Endodermal cell (in vitro differentiated cells): ENCODE measurements around the gene WRAP73. TPM values are rescaled to one million over a fixed set of nuclear protein-coding genes. Genes with fewer than 3 reads are reported as not detected.
A peak's percentile ranks its signal among the peaks of the same experiment; 100 is the strongest.

Source experiments
- DNase-seq: peaks from one replicate; pipeline ENCODE4 v3.0.0-alpha.2; 2017
- H3K27ac ChIP-seq: 2 replicates; pipeline ENCODE4 v1.5.1; 2013; ENCODE audit warnings: mild to moderate bottlenecking, low read depth, low read length, moderate library complexity
- H3K27me3 ChIP-seq: 2 replicates; pipeline ENCODE4 v1.6.1; 2013; ENCODE audit warnings: mild to moderate bottlenecking, low read length, moderate library complexity; ENCODE audit not compliant: insufficient read depth, control insufficient read depth, poor library complexity, severe bottlenecking
- H3K36me3 ChIP-seq: 2 replicates; pipeline ENCODE4 v1.7.0; 2013; ENCODE audit warnings: mild to moderate bottlenecking, low read length, moderate library complexity; ENCODE audit not compliant: control insufficient read depth, insufficient read depth
- H3K4me1 ChIP-seq: one replicate; pipeline ENCODE4 v1.7.0; 2013; ENCODE audit warnings: low read length; ENCODE audit not compliant: control insufficient read depth, insufficient read depth
- H3K4me3 ChIP-seq: 2 replicates; pipeline ENCODE4 v1.5.1; 2013; ENCODE audit warnings: mild to moderate bottlenecking, low read length, moderate library complexity
- H3K9ac ChIP-seq: 2 replicates; pipeline ENCODE4 v1.6.1; 2013; ENCODE audit warnings: mild to moderate bottlenecking, low read length, moderate library complexity; ENCODE audit not compliant: poor library complexity, severe bottlenecking; ENCODE audit errors: extremely low read depth
- H3K9me3 ChIP-seq: 2 replicates; pipeline ENCODE4 v1.6.1; 2013; ENCODE audit warnings: mild to moderate bottlenecking, low read length, moderate library complexity; ENCODE audit not compliant: control insufficient read depth
- H3K27ac Mint-ChIP-seq: 2 replicates; pipeline ENCODE4 v1.8.0; 2020; ENCODE audit warnings: mixed read lengths
- H3K27me3 Mint-ChIP-seq: 2 replicates; pipeline ENCODE4 v1.8.0; 2021; ENCODE audit warnings: mild to moderate bottlenecking, mixed read lengths; ENCODE audit not compliant: insufficient read depth
- H3K36me3 Mint-ChIP-seq: 2 replicates; pipeline ENCODE4 v1.8.0; 2020; ENCODE audit warnings: low read depth, mixed read lengths
- H3K4me1 Mint-ChIP-seq: 2 replicates; pipeline ENCODE4 v1.8.0; 2020; ENCODE audit warnings: mixed read lengths
- H3K4me3 Mint-ChIP-seq: 2 replicates; pipeline ENCODE4 v1.8.0; 2020; ENCODE audit warnings: mild to moderate bottlenecking, moderate library complexity, mixed read lengths
- H3K9me3 Mint-ChIP-seq: 2 replicates; pipeline ENCODE4 v1.8.0; 2020; ENCODE audit warnings: mild to moderate bottlenecking, mixed read lengths
- WGBS, 2 experiments: methylation state at CpG; one replicate each; pipeline versions ENCODE4 v1.1.5 to v1.1.7; 2013; ENCODE audit warnings: missing lambda C conversion rate in 2 of 2, mixed read lengths in 1 of 2; ENCODE audit not compliant: insufficient coverage in 1 of 2, insufficient read length in 1 of 2; 5-methylcytosine and 5-hydroxymethylcytosine counted together
- total RNA-seq, 2 donors: library from RNA; stranded (reverse); fragmentation: NEBNext Ultra II Directional in 1 of 2; extraction: Animal tissue kit (Norgen Biotek cat#: 25700) in 1 of 2; gene quantifications; 2 replicates in 1 of 2; 3 replicates in 1 of 2; pipeline ENCODE4 v1.2.1, GENCODE V29; 2021
- TF ChIP-seq, protein P1 (sequence below): fragments of 200-600 bp; sonication (generic); conservative IDR thresholded peaks from 2 replicates; pipeline ENCODE4 v1.5.0; 2021; ENCODE audit warnings: antibody characterized with exemption, mild to moderate bottlenecking

WRAP73 gene
- total RNA-seq, 2 donors from 2014 or later: 29.8 to 32.5 TPM

DNA sequence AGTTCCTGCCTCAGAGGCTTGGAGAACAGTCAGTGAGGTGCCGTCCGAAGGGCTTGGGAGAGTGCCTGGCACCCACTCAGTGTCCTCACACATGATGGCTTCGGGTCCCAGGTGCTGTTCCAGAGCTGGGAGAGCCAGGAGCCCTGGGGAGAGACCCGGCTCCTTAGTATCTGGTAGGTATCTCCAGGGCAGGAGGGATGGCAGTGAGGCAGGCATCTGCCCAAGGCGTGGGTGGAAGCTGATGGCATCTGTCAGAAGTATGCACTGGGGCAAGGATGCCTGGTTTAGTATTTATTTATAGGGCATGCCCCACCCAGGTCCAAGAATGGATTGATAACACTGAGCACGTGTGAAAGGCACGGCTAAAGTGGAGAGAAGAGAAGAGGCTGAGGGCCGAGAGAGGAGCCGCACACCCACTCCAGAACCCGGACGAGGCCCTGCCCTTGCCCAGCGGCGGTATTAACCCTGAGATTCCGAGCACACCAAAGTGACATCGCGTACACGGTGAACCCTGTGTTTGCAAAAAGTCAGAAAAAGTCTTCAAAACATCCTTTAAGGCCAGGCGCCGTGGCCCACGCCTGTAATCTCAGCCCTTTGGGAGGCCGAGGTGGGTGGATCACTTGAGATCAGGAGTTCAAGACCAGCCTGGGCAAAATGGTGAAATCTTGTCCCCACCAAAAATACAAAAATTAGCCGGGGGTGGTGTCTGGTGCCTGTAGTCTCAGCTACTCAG, 4.8 kb upstream of the WRAP73 start:
- no peaks in the 10 kb centered on the region for H3K36me3 ChIP-seq
- Mint-ChIP-seq H3K4me3 (no peak overlapping the region), H3K9me3 (no peaks in the 10 kb centered on the region), H3K4me1 (peaks cover 4% of the 10 kb centered on the region), H3K27me3 (peaks cover 83% of the 10 kb centered on the region), H3K27ac (no peak overlapping the region), H3K36me3 (no peaks in the 10 kb centered on the region)
- H3K9ac ChIP-seq: no peak overlapping the region
- 89 to 92% methylated on average over 21 to 22 of the region's 22 CpGs for WGBS, 2 experiments
- H3K27me3 ChIP-seq: peaks cover 79% of the 10 kb centered on the region
- H3K9me3 ChIP-seq: no peaks in the 10 kb centered on the region
- TF ChIP-seq, protein P1, sequence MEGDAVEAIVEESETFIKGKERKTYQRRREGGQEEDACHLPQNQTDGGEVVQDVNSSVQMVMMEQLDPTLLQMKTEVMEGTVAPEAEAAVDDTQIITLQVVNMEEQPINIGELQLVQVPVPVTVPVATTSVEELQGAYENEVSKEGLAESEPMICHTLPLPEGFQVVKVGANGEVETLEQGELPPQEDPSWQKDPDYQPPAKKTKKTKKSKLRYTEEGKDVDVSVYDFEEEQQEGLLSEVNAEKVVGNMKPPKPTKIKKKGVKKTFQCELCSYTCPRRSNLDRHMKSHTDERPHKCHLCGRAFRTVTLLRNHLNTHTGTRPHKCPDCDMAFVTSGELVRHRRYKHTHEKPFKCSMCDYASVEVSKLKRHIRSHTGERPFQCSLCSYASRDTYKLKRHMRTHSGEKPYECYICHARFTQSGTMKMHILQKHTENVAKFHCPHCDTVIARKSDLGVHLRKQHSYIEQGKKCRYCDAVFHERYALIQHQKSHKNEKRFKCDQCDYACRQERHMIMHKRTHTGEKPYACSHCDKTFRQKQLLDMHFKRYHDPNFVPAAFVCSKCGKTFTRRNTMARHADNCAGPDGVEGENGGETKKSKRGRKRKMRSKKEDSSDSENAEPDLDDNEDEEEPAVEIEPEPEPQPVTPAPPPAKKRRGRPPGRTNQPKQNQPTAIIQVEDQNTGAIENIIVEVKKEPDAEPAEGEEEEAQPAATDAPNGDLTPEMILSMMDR: no peak
- DNase-seq: no peak
- H3K27ac ChIP-seq: no peak overlapping the region
- H3K4me1 ChIP-seq: no peaks in the 10 kb centered on the region
- no peak overlapping the region for H3K4me3 ChIP-seq

DNA sequence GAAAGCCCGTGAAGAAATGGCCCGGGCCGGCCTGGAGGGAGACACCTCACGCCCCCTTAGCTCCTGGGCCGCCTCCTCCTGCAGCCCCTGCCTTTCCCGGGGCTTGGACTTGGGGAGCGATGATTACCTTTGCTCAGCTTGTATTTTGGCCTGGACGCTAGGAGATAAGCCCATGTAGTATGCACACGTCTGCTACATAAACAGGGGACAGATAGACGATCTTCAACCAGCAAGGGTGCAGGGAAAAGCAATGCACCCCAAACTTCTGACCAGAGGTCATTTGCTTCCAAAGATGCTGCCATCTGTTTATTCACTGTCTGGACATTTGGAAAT, 3.3 kb upstream of the WRAP73 start:
- TF ChIP-seq, protein P1: no peak
- no peak overlapping the region for H3K27ac ChIP-seq
- no peak for DNase-seq
- Mint-ChIP-seq H3K4me3 (peak overlapping the region; percentile 42), H3K9me3 (no peaks in the 10 kb centered on the region), H3K27ac (no peak overlapping the region), H3K27me3 (peaks cover 76% of the 10 kb centered on the region), H3K4me1 (peaks cover 8% of the 10 kb centered on the region), H3K36me3 (no peaks in the 10 kb centered on the region)
- H3K9ac ChIP-seq: no peak overlapping the region
- no peaks in the 10 kb centered on the region for H3K36me3 ChIP-seq
- H3K9me3 ChIP-seq: no peaks in the 10 kb centered on the region
- H3K4me3 ChIP-seq: no peak overlapping the region
- peaks cover 2% of the 10 kb centered on the region for H3K4me1 ChIP-seq
- peaks cover 70% of the 10 kb centered on the region for H3K27me3 ChIP-seq
- 27 to 37% methylated on average over 9 to 10 of the region's 10 CpGs for WGBS, 2 experiments

DNA sequence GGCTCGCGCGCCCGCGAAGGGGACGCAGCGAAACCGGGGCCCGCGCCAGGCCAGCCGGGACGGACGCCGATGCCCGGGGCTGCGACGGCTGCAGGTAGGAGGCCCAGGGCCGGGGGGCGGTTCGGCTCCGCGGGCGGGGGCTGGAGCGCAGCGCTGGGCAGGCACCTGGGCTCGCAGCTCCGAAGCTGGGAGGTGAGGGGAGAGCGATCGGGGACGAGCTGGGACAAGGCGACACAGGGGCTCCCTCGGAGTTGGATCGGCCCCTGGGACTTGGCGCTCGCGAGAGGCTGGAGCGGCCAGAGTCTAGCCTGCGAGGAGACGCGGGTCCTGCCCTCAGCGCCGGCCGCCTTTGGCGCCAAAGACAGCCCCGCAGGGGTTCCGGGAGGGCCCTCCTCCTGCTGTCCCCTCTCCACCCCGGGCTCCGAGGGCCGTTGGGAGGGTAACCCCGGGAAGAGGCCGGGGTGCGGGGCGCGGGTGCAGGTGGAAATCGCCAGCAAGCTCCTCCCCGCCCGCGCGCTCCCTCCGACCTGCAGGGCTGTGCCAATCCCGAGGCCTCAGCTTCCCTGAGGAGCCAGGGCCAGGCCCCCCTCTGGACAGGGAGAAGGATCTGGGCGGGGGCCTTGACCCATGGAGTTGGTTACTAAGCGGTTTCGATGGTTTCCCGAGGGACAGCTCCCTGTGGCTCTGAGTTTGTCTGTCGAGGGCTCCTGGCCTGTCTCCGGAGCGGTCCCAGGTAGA, 2.8 kb upstream of the WRAP73 start:
- peak; percentile 82 for DNase-seq
- Mint-ChIP-seq H3K9me3 (no peaks in the 10 kb centered on the region), H3K27ac (no peak overlapping the region), H3K4me3 (peak overlapping the region; percentile 42), H3K27me3 (peaks cover 70% of the 10 kb centered on the region), H3K36me3 (no peaks in the 10 kb centered on the region), H3K4me1 (peaks cover 8% of the 10 kb centered on the region)
- H3K9me3 ChIP-seq: no peaks in the 10 kb centered on the region
- 4 to 6% methylated on average over 17 to 68 of the region's 68 CpGs for WGBS, 2 experiments
- TF ChIP-seq, protein P1: no peak
- H3K9ac ChIP-seq: no peak overlapping the region
- H3K36me3 ChIP-seq: no peaks in the 10 kb centered on the region
- peaks cover 2% of the 10 kb centered on the region for H3K4me1 ChIP-seq
- H3K27ac ChIP-seq: no peak overlapping the region
- H3K4me3 ChIP-seq: no peak overlapping the region
- peaks cover 70% of the 10 kb centered on the region for H3K27me3 ChIP-seq
